Muscle layer of duodenum (tissue), 2 donors: ENCODE measurements around the gene S100A6.
"Not testable (repeated sequence)": the region's sequence is repeated elsewhere in the genome, so short reads cannot be mapped to it uniquely, and the experiment has no call there.

Source experiments
- H3K27ac ChIP-seq: one replicate; pipeline ENCODE4 v1.7.0; 2013; ENCODE audit warnings: mild to moderate bottlenecking, low read length
- H3K27me3 ChIP-seq: one replicate; pipeline ENCODE4 v1.7.0; 2013; ENCODE audit warnings: low read depth, mild to moderate bottlenecking, control low read depth, low read length
- H3K36me3 ChIP-seq, 2 donors: one replicate each; pipeline ENCODE4 v1.7.0; 2013; ENCODE audit warnings: low read length in 2 of 2, control low read depth in 1 of 2, mild to moderate bottlenecking in 1 of 2; ENCODE audit not compliant: insufficient read depth in 2 of 2, control insufficient read depth in 1 of 2
- H3K4me1 ChIP-seq, 2 donors: one replicate each; pipeline ENCODE4 v1.7.0; 2013; ENCODE audit warnings: low read length in 2 of 2, mild to moderate bottlenecking in 2 of 2, control low read depth in 1 of 2, moderate library complexity in 1 of 2; ENCODE audit not compliant: insufficient read depth in 2 of 2, control insufficient read depth in 1 of 2
- H3K4me3 ChIP-seq, 2 donors: one replicate each; pipeline ENCODE4 v1.7.0; 2013; ENCODE audit warnings: low read length in 2 of 2, low read depth in 1 of 2, mild to moderate bottlenecking in 1 of 2
- H3K9me3 ChIP-seq, 2 donors: one replicate each; pipeline ENCODE4 v1.7.0; 2013; ENCODE audit warnings: low read length in 2 of 2, control low read depth in 1 of 2, mild to moderate bottlenecking in 1 of 2; ENCODE audit not compliant: control insufficient read depth in 1 of 2
- donor health status: healthy.

S100A6 gene

GRCh38 chr1:153534226-153534924 is 1.4 kb downstream of the S100A6 start:
- Histone ChIP-seq H3K27ac (peak overlapping the region; percentile 99), H3K4me3 (peak overlapping the region; percentile 85 to 89), H3K27me3 (no peaks in the 10 kb centered on the region), H3K36me3 (peaks cover 0 to 4% of the 10 kb centered on the region in 2 donors), H3K4me1 (peaks cover 28 to 39% of the 10 kb centered on the region in 2 donors), H3K9me3 (no peaks in the 10 kb centered on the region)

GRCh38 chr1:153533689-153534201 is 2.0 kb downstream of the S100A6 start:
- Histone ChIP-seq H3K27me3 (no peaks in the 10 kb centered on the region), H3K36me3 (peaks cover 0 to 4% of the 10 kb centered on the region in 2 donors), H3K4me1 (peaks cover 28 to 39% of the 10 kb centered on the region in 2 donors), H3K27ac (peak overlapping the region; percentile 99), H3K9me3 (no peaks in the 10 kb centered on the region), H3K4me3 (peak overlapping the region; percentile 85 to 89)

GRCh38 chr1:153532769-153533599 is 2.8 kb downstream of the S100A6 start:
- peak overlapping the region; percentile 99 for H3K27ac ChIP-seq
- no peaks in the 10 kb centered on the region for H3K27me3 ChIP-seq
- H3K4me1 ChIP-seq, result peaks cover 28 to 39% of the 10 kb centered on the region in 2 donors
- no peaks in the 10 kb centered on the region for H3K9me3 ChIP-seq
- peak overlapping the region; percentile 85 to 89 for H3K4me3 ChIP-seq
- H3K36me3 ChIP-seq, result peaks cover 0 to 4% of the 10 kb centered on the region in 2 donors

- peak overlapping the region in 1 of 2 donors; percentile 89 for H3K4me3 ChIP-seq
Observed at GRCh38 chr1:153532181-153532580, 3.6 kb downstream of the S100A6 start.

GRCh38 chr1:153531638-153532037 is 4.2 kb downstream of the S100A6 start:
- no peaks in the 10 kb centered on the region for H3K27me3 ChIP-seq
- peaks cover 0 to 4% of the 10 kb centered on the region in 2 donors for H3K36me3 ChIP-seq
- peaks cover 28 to 34% of the 10 kb centered on the region in 2 donors for H3K4me1 ChIP-seq
- H3K9me3 ChIP-seq, result no peaks in the 10 kb centered on the region
- peak overlapping the region; percentile 99 for H3K27ac ChIP-seq
- H3K4me3 ChIP-seq, result no peak overlapping the region

More at GRCh38 chr1:153532181-153532580, 3.6 kb downstream of the S100A6 start:
- Histone ChIP-seq H3K9me3 (no peaks in the 10 kb centered on the region), H3K36me3 (peaks cover 0 to 4% of the 10 kb centered on the region in 2 donors), H3K4me1 (peaks cover 28 to 39% of the 10 kb centered on the region in 2 donors), H3K27me3 (no peaks in the 10 kb centered on the region), H3K27ac (peak overlapping the region; percentile 99)

GRCh38 chr1:153527683-153528040 is 8.1 kb downstream of the S100A6 start:
- Histone ChIP-seq H3K27ac (no peak overlapping the region), H3K4me3 (no peak overlapping the region)

GRCh38 chr1:153527023-153527682 is 8.6 kb downstream of the S100A6 start:
- Histone ChIP-seq H3K36me3 (no peaks in the 10 kb centered on the region), H3K27ac (no peak overlapping the region), H3K4me3 (no peak overlapping the region), H3K4me1 (peaks cover 3 to 5% of the 10 kb centered on the region in 2 donors), H3K27me3 (no peaks in the 10 kb centered on the region), H3K9me3 (no peaks in the 10 kb centered on the region)

More at GRCh38 chr1:153527683-153528040, 8.1 kb downstream of the S100A6 start:
- peaks cover 8 to 10% of the 10 kb centered on the region in 2 donors for H3K4me1 ChIP-seq
- no peaks in the 10 kb centered on the region for H3K36me3 ChIP-seq
- H3K9me3 ChIP-seq, result no peaks in the 10 kb centered on the region
- no peaks in the 10 kb centered on the region for H3K27me3 ChIP-seq

- H3K4me1 ChIP-seq, result no peaks in the 10 kb centered on the region
- H3K27me3 ChIP-seq, result no peaks in the 10 kb centered on the region
- H3K27ac ChIP-seq, result no peak overlapping the region
- H3K36me3 ChIP-seq, result no peaks in the 10 kb centered on the region
- no peak overlapping the region for H3K4me3 ChIP-seq
- H3K9me3 ChIP-seq, result no peaks in the 10 kb centered on the region
Observed at GRCh38 chr1:153526132-153526543, 9.7 kb downstream of the S100A6 start.

- Histone ChIP-seq H3K27me3 (no peaks in the 10 kb centered on the region), H3K4me1 (no peaks in the 10 kb centered on the region), H3K9me3 (no peaks in the 10 kb centered on the region), H3K27ac (no peak overlapping the region), H3K36me3 (no peaks in the 10 kb centered on the region), H3K4me3 (no peak overlapping the region)
Observed at GRCh38 chr1:153525088-153525728, 10.6 kb downstream of the S100A6 start.

- H3K9me3 ChIP-seq, H3K27ac ChIP-seq, H3K36me3 ChIP-seq, H3K27me3 ChIP-seq, H3K4me3 ChIP-seq, H3K4me1 ChIP-seq: not testable (repeated sequence)
Observed at GRCh38 chr1:153522353-153523048, 13.3 kb downstream of the S100A6 start.
